ENCODE data around the gene RASGRP2.
"Not testable (repeated sequence)": the region's sequence is repeated elsewhere in the genome, so short reads cannot be mapped to it uniquely, and the experiment has no call there.

Gene RASGRP2

DNA sequence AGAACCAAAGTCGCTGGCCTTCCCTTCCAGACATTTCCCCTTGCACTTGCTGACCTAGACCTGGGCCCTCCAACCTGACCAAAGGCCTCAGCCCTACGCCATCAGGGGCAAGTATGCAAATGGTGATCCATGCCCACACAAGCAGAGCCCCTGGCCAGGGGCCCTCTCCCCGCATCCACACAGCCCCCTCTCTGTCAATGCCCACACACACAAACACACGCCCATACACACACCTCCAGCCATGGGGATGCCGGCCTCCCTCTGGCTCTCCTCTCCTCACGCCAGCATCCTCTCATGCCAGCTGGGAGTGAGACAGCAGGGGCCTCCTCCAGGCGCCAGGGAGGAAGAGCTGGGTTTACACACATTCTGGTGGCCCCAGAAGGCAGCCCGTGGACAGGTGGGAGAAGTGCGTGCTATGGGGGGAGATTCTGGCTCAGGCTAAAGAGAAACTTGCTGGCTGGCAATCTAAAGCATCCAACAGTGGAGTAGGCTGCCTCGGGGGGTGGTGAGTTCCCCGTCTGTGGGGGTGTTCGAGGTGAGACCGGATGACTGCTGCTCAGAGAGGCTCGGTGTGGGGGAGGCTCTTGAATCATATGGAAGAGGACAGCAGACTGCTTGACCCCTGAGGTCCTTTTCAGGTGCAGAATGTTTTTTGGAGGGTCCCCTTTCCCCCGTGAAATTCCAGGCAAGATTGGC, 25.7 kb downstream of the RASGRP2 start:
- no peak for DNase-seq

- DNase-seq = no peak
These were observed 26.7 kb downstream of the RASGRP2 start for GRCh38 chr11:64717268-64717578.

GRCh38 chr11:64716473-64717267, 27.3 kb downstream of the RASGRP2 start:
- no peak for DNase-seq

DNA sequence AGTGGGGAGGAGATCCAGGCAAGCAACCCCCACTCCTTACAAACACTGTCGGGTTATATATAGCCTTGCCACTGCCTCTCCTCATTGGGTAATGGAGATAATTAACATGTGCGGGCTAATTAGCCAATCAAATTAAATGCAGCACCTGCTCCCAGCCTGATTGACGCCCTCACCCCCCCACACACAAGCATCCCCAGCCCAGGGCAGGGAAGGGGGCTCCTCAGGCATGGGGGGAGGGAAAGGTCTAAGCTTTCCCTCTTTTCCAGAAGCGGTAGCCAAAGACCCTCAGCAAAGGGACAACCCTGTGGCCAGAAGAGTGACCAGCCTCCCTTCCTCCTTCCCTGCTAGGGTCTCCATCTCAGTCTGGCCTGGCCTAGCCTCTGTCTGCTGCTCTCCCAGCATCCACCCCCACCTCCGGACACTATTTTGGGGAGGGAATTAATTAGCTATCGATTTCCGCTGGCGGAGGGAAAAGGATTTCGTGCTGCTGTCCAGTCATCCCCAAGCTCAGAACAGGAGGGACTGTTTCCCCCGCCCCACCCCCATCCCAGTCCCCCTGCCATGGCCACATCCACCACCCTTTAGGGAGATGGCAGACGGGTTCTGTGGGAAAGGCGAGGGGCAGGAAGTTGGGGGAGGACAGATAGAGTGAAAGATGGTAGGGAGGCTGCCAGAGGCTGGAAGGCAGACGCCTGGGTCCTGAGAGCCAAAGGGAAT, 28.0 kb downstream of the RASGRP2 start:
- no peak for DNase-seq

GRCh38 chr11:64715110-64715509, 28.8 kb downstream of the RASGRP2 start:
- DNase-seq = no peak

DNA sequence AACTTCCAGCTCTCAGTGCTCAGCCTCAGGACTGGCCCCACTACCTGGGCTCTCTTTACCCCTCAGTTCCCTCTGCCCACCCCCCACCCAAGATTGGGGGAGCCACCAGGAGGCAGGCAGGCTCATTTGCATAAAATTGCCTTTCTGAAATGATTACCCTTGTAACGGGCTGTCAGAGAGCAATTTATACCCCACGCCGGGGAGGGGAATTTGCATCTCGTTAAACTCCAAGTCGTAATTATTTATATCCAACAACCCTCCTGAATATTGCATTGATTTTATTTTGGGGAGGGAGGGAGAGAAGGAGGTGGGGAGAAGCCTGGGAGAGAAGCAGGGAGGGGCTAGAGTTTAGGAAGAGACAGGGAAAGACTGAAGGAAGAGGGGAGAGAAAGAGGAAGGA, 29.3 kb downstream of the RASGRP2 start:
- no peak for DNase-seq

- no peak for DNase-seq
These were observed 30.1 kb downstream of the RASGRP2 start for GRCh38 chr11:64713781-64714363.

DNA sequence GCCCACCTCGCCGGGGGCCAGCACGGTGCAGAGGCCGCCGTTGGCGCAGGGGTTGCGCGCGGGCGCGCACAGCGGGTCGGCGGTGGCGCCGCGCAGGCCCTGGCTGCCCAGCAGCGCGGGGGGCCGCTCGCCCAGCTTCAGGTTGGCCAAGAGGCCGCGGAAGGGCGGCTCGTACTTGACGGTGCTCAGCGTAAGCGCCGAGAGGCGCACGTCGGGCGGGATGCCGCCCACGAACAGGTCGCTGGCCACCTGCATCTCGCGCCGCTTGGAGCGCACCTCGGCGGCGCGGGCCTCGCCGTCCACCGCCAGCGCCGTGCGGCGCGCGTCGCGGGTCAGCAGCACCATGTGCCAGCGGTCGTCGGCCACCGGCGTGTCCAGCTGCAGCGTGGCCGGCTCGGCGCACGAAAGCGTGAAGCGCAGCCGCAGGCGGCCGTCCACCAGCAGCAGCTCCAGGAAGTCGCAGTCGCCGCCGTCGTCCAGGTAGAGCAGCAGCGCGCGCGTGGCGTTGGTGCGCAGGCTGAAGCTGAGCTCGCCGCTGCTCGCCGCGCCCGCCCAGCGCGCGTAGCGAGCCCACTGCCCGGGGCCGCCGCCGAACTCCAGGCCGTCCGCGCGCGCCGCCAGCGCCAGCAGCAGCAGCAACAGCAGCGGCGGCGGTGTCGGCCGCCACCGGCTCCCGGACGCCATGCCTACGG, 30.8 kb downstream of the RASGRP2 start:
- peak; percentile 75 for DNase-seq

DNA sequence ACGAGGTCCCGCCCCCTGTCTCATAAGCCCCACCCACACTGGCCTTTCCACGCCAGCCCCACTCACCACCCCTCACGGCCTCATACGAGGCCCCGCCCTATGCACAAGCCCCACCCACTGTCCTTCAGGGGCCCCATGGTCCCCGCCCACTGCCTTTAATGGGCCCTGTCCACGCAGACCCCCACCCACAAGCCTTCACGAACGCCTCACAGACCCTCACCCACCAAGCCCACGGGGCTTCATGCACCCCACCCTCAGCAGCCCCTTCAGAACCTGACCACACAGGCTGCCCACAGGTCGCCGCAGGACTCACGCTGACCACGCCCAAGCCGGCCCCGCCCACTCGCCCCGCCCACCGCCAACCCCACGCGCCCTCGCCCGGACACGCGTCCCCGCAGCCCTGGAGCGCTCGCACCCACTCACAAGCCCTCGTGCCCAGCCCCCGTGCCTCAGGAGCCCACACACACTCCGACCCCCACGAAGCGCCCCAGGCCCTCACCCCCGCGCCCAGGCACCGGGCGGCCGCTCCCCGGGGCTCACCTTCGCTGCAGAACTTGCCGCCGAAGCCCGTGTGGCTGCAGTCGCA, 31.4 kb downstream of the RASGRP2 start:
- DNase-seq = no peak

DNA sequence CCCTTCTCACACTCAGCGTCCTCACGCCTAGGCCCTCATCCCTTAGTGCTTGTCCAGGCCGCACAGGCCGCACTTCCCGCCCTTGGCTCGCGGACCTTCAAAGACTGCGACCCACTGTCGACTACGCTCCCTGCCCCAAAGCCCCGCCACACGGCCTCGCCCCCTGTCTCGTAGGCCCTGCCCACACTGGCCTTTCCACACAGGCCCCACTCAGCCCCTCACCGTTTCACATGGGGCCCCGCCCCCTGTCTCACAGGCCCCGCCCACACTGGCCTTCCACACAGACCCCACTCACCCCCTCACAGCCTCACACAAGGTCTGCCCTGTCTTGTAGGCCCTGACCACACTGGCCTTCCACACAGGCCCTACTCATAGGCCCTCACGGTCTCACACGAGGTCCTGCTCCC, 32.0 kb downstream of the RASGRP2 start:
- no peak for DNase-seq

DNA sequence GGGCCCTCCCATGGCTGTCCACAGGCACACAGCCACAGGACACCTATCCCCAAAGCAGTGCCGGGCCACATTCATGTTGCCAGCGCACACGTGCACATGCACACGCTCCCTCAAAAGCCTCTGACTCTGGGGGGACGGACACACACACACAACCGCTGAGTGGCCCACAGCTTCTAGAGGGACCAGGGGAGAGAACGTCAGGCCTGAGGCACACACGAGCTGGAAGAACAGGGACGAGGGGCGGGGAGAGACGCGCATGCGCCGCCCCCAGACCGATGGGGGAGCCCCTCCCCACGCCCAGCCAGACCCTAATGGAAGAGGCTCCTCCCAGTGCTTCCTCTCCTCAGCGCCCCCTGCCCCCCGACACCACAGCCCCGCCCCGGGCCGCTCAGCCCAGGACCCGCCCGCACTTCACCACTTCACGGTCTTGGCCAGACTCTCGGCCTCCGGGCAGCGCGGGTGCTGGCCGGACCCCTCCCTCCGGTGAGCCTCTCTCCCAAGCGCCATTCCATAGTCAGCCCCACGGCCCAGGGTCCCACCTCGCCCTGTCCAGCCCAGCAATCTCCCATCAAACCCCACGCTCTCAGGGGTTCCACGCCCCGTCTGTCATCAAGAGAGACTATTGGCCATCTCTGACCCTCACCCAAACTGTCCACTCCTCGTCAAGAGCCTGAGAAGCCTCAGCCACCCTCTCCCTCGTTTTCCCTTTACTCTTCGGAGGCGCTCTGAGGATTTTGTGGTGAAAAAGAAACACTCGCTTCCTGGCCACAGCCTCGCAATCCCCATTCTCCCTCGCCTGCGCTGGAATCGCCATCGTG, 32.6 kb downstream of the RASGRP2 start:
- DNase-seq = no peak

DNA sequence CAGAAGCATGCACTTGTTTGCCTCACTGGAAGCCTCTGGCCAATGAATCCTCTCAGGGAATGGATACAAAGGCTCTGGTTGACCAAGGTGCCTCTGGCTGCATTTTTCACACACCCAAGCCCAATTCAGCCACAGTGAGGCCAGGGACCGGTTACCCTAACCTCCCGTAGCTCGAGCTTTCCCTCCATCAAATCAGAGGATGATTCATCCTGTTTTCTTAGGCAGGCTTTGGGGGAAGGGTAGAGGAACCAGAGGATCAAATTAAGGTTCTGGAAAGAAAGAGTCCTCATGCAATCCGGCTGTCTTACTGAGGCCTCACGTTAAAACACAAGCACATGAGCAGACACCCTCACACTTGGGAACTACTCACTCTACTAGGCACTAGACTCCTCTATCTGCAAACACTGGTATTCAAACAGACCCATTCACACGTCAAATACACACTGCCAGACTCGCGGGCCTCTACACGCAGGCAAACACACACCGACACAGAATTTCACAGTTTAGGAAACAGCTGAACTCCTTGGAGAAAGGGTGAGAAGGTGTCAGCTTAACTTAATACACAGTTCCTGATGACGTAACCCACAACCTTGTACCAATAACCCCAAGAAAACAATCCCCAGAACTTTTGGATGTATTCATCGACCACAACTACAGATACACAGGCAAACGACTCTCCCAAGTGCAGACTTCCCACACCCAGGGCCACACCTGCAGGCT, 33.4 kb downstream of the RASGRP2 start:
- DNase-seq = no peak

- DNase-seq = no peak
These were observed 38.4 kb downstream of the RASGRP2 start for GRCh38 chr11:64705501-64705900.

DNA sequence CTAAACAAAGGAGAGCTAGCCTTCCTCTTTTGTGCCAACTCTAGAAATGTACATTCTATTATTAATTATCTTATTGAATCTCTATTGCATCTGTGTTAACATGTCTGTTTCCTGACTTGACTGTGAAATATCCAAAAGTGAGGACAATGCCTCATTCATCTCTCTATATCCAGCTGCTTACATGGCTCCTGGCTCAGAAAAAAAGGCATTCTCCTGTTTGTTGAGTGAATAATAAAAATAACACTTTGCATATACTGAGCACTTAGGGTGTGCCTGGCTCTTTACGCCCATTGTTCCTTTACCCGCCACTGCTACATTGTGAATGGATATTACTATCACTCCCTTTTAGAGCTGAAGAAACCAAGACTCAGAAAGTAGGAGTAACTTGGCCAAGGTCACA, 40.9 kb downstream of the RASGRP2 start:
- no peak for DNase-seq

- not testable (repeated sequence) for DNase-seq
These were observed 42.0 kb downstream of the RASGRP2 start for GRCh38 chr11:64701956-64702355.

- DNase-seq = no peak
These were observed 45.5 kb downstream of the RASGRP2 start for GRCh38 chr11:64698427-64698826.

DNA sequence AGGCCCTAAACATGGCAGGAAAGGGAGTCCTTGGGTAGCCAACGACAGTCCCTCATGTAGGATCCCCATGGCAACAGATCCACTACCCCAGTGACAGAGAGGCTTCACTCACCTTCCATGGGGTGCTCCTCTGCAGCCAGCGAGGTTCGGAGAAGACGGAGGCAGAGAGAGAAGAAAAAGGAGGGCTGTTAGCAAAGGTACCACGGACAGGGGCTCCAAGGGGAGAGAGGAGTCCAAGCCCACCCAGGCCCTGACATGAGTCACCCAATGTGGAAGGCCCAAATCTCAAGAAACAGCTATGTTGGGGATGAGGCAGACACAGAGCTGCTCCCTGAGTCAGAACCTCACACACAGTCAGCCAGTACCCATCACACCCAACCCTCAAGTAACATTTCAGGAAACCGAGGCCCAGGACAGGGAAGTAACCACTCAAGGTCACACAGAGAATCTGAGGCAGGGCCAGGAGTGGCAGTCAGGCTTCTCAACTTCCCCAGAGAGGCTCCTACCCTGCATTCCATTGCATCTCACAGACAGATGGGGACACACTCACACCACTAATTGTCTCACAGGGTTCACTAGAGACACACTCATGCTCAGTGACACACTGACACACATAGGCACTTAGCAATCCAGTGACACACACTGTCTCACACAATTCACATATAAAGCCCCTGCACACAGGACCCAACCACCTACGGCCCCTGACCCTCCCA, 46.1 kb downstream of the RASGRP2 start:
- DNase-seq = no peak

DNA sequence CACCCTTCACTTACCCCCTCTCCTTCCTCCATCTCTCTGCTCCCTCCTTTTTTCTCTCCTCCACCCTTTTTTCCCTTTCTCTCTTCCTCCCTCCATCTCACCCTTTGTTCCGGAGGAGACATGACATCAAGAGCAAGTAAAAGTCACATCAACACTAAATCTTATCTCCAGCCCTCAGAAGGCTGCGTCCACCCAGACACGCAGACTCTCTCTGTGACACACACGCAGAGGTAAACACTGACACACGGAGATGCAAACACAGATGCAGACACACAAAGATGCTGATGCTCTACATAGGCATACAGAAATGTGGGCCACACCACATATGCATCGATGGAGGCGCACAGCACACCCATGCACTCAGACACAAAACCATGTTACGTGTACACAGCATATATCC, 47.9 kb downstream of the RASGRP2 start:
- DNase-seq = no peak

DNA sequence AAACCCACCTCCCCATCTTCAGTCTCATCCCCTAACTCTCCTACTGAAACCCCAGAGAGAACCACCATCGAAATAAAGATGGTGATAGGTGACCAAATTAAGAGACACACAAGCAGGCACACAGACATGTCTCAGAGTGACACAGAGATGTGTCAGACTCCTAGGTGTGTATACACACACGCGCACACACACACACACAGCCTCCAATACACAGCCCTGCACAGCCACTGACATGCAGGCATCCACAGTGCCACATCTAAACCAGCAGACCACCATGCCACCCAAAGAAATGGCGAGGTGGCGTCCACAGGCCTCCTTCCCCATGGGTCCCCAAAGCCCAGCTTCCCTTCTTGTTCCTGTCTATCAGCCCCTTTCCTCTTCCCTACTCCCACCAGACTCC, 48.4 kb downstream of the RASGRP2 start:
- DNase-seq = no peak

DNA sequence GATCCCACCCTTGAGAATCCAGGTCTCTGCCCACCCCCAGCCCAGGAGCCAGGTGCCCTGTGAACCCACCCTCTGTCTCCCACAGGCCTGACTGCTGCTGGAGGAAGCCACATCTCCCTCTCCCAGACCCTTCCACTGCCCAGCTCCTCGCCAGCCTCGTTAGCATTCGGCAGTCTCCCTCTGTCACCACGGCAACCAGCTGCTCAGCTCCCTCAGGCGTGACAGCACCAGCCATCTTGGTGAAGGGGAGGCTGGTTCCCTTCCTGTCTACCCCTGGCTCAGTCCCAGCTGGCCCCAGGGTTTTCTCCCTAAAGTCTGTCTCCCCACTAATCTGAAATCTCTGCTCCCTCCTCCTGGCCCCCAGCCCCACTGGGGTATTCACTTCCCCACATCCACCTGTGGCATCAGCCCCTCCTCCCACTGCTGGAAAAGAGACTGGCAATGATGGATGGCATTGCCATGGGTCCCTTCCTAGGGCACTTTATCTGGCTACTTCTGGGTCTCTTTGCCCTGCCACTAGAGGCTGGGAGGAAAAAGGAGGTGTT, 49.0 kb downstream of the RASGRP2 start:
- DNase-seq = no peak
